HCT116 (cell line): Measurements from ENCODE around the gene ANTXRL. TPM values are rescaled to one million over a fixed set of nuclear protein-coding genes. Genes with fewer than 3 reads are reported as not detected.
"Not testable (repeated sequence)": the region's sequence is repeated elsewhere in the genome, so short reads cannot be mapped to it uniquely, and the experiment has no call there.

ENCODE experiments used
- ATAC-seq: fragments of 200-7000 bp; cut with Tn5 transposase; 2 replicates; pipeline ENCODE4 v1.9.1; 2020; ENCODE audit warnings: mild to moderate bottlenecking, moderate library complexity
- BruUV-seq: library from RNA; stranded (reverse); fragments of 400-500 nt; replicated peaks from 2 replicates; lab custom pipeline; 2021; lab: Mats Ljungman, UMichigan
- CTCF ChIA-PET: fragments of 300-600 bp; sonication (Branson Sonifier 250); formaldehyde crosslinking; loops from one replicate; lab custom pipeline; 2021; ENCODE audit warnings: antibody characterized with exemption; lab: Charles Lee
- POLR2A ChIA-PET: fragments of 300-600, 350-600 bp; sonication (Branson Sonifier 250); formaldehyde crosslinking; loops from one replicate; lab custom pipeline; 2021; ENCODE audit warnings: antibody characterized with exemption; lab: Charles Lee
- RAD21 ChIA-PET, 2 experiments: fragments of 300-600 bp; sonication (Branson Sonifier 250); formaldehyde crosslinking; loops; one replicate each; lab custom pipeline; 2023; ENCODE audit warnings: low total read pairs in 2 of 2; ENCODE audit not compliant: uncharacterized antibody in 2 of 2, unreplicated experiment in 2 of 2, low non-redundant PET in 1 of 2; lab: Charles Lee
- DNase-seq: peaks from one replicate; pipeline ENCODE4 v3.0.0-alpha.2; 2010; ENCODE audit warnings: low read depth, low spot score
- H2AFZ ChIP-seq: fragments of 200-600 bp; shearing (Covaris generic), sonication (generic); 2 replicates; pipeline ENCODE4 v1.6.1; 2017; ENCODE audit warnings: low read depth, mixed run types, mixed read lengths, antibody characterized with exemption, low read length; ENCODE audit not compliant: poor library complexity, severe bottlenecking
- H3K27ac ChIP-seq: 2 replicates; pipeline ENCODE4 v1.5.1; 2012; ENCODE audit warnings: low read depth, low read length
- H3K27me3 ChIP-seq: fragments of 200-600 bp; sonication (generic); 2 replicates; pipeline ENCODE4 v1.6.1; 2016; ENCODE audit warnings: mixed run types, low read length, mixed read lengths; ENCODE audit not compliant: insufficient read depth
- H3K36me3 ChIP-seq, 2 experiments: fragments of 200-500 bp in 1 of 2; fragments of 200-600 bp in 1 of 2; sonication (Bioruptor generic) in 1 of 2; sonication (generic) in 1 of 2; 2 replicates each; pipeline versions ENCODE4 v1.5.1 to v1.6.1; 2014 to 2016; ENCODE audit warnings: low read length in 2 of 2, inconsistent platforms in 1 of 2, mixed read lengths in 1 of 2, mixed run types in 1 of 2; ENCODE audit not compliant: insufficient read depth in 2 of 2, control insufficient read depth in 1 of 2
- H3K4me1 ChIP-seq, 2 experiments: fragments of 200-600 bp in 1 of 2; sonication (generic) in 1 of 2; 2 replicates each; pipeline versions ENCODE4 v1.5.1 to v1.6.1; 2012 to 2017; ENCODE audit warnings: low read length in 2 of 2, inconsistent platforms in 1 of 2, mild to moderate bottlenecking in 1 of 2, mixed read lengths in 1 of 2, mixed run types in 1 of 2, moderate library complexity in 1 of 2; ENCODE audit not compliant: insufficient read depth in 2 of 2, control insufficient read depth in 1 of 2
- H3K4me2 ChIP-seq: fragments of 200-600 bp; sonication (generic); 2 replicates; pipeline ENCODE4 v1.6.1; 2017; ENCODE audit warnings: mixed run types, low read length, mixed read lengths
- H3K4me3 ChIP-seq, 2 experiments: fragments of 200-600 bp in 1 of 2; sonication (generic) in 1 of 2; replicated peaks in 1 of 2; 2 replicates each; pipeline ENCODE4 v1.5.1; 2011 to 2016; ENCODE audit warnings: low read length in 2 of 2, control low read depth in 1 of 2, low read depth in 1 of 2, mild to moderate bottlenecking in 1 of 2, mixed read lengths in 1 of 2, mixed run types in 1 of 2
- H3K79me2 ChIP-seq: fragments of 200-600 bp; sonication (generic); 2 replicates; pipeline ENCODE4 v1.6.1; 2017; ENCODE audit warnings: mild to moderate bottlenecking, mixed run types, low read length, moderate library complexity, mixed read lengths; ENCODE audit not compliant: insufficient read depth
- H3K9ac ChIP-seq: fragments of 200-600 bp; sonication (generic); 2 replicates; pipeline ENCODE4 v1.6.1; 2016; ENCODE audit warnings: low read length, mixed read lengths
- H3K9me2 ChIP-seq: fragments of 200-600 bp; sonication (generic), shearing (Covaris generic); 2 replicates; pipeline ENCODE4 v1.6.1; 2017; ENCODE audit warnings: mixed run types, mild to moderate bottlenecking, moderate library complexity; ENCODE audit not compliant: insufficient read depth
- H3K9me3 ChIP-seq, 2 experiments: fragments of 200-500 bp in 1 of 2; fragments of 200-600 bp in 1 of 2; sonication (Bioruptor generic) in 1 of 2; sonication (generic) in 1 of 2; 2 replicates each; pipeline ENCODE4 v1.6.1; 2014 to 2017; ENCODE audit warnings: low read length in 2 of 2, mixed read lengths in 2 of 2, inconsistent platforms in 1 of 2, low read depth in 1 of 2, mild to moderate bottlenecking in 1 of 2, mixed run types in 1 of 2, moderate library complexity in 1 of 2; ENCODE audit not compliant: control insufficient read depth in 1 of 2, insufficient read depth in 1 of 2
- H4K20me1 ChIP-seq: fragments of 200-600 bp; sonication (generic), shearing (Covaris generic); 2 replicates; pipeline ENCODE4 v1.6.1; 2017; ENCODE audit warnings: mixed run types, mild to moderate bottlenecking, moderate library complexity; ENCODE audit not compliant: insufficient read depth
- CEBPB ChIP-seq: IDR thresholded peaks from 2 replicates; pipeline ENCODE4 v1.6.1; 2012; ENCODE audit warnings: low read depth
- RAD21 ChIP-seq: IDR thresholded peaks from 2 replicates; pipeline ENCODE4 v1.6.1; 2012; ENCODE audit warnings: low read depth, mild to moderate bottlenecking
- SRF ChIP-seq: IDR thresholded peaks from 2 replicates; pipeline ENCODE4 v1.6.1; 2012; ENCODE audit warnings: low read depth
- intact Hi-C: fragments of 100-400 bp; cut with micrococcal nuclease; formaldehyde crosslinking; loops from 2 replicates; pipeline ENCODE4 v1.10.0; 2022
- total RNA-seq: library from RNA; stranded (reverse); gene quantifications from one replicate; pipeline ENCODE4 v1.2.1, GENCODE V29; 2021; ENCODE audit not compliant: unreplicated experiment

ANTXRL gene
- total RNA-seq, 1 experiment from 2014 or later, result not detected

DNA sequence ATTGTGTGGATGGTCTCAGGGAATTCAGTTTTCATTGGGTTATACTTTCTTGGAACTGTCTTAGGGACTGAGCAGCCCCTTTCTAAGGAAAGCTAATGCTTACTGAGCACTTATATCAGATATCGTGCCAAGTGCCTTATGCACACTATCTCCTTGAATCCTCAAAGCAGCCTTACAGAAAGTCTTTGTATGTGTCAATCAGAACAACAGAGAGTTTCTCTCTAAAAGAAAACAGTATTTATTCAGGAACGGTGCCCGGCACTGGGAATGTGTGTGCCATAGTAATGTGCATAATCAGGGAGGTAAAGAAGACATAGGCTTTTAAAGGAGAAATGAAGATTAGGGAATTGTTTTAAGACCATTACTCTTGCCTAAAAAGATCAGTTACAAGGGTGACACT lies 17.3 kb downstream of the ANTXRL start:
- H3K27ac ChIP-seq, result no peak overlapping the region
- no peak overlapping the region for H3K4me3 ChIP-seq
- no peaks in the 10 kb centered on the region for H3K9me3 ChIP-seq
- no peaks in the 10 kb centered on the region for H3K36me3 ChIP-seq
- no peaks in the 10 kb centered on the region for H3K9me2 ChIP-seq
- H4K20me1 ChIP-seq, result no peaks in the 10 kb centered on the region
- no TSS peak for BruUV-seq
- H3K9ac ChIP-seq, result no peak overlapping the region
- no peak overlapping the region for H3K4me2 ChIP-seq
- DNase-seq, result no peak
- H3K27me3 ChIP-seq, result no peaks in the 10 kb centered on the region
- no peak overlapping the region for H2AFZ ChIP-seq
- ATAC-seq, result no peak
- intact Hi-C loops, result no loop called here
- no peaks in the 10 kb centered on the region for H3K4me1 ChIP-seq
- ChIA-PET POLR2A (no interaction called here), CTCF (no interaction called here), RAD21 (no interaction called here)
- no peaks in the 10 kb centered on the region for H3K79me2 ChIP-seq
- TF ChIP-seq RAD21 (no peak), CEBPB (no peak), SRF (no peak)

DNA sequence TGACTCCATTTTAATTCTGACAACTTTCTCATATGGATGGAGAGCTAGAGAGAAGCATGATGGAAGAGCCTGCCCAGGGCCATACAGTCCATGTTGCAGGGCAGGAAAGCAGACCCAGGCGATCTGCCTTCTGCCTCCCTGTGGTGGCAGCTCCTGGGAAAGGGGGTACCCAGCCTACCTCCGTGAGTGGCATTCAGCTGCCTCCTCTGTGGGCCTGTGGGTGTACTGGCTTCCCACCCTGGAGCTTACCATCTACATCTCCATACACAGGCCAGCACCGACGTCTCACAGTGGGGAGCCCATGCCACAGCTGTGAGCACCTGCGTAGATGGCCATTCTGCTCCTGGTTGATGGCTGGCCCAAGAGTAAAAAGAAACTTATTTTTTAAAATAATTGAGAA lies 17.9 kb downstream of the ANTXRL start:
- H3K4me2 ChIP-seq, DNase-seq, intact Hi-C loops, BruUV-seq, CTCF ChIA-PET, POLR2A ChIA-PET, H3K9me2 ChIP-seq, H3K4me1 ChIP-seq, H3K9ac ChIP-seq, H3K79me2 ChIP-seq, ATAC-seq, RAD21 ChIA-PET, H4K20me1 ChIP-seq, H3K9me3 ChIP-seq, H3K27ac ChIP-seq, H3K4me3 ChIP-seq, H2AFZ ChIP-seq, H3K27me3 ChIP-seq, H3K36me3 ChIP-seq: not testable (repeated sequence)
